Mucosa of gallbladder (tissue), 1 donor: ENCODE measurements around the gene RACK1. TPM values are rescaled to one million over a fixed set of nuclear protein-coding genes. Genes with fewer than 3 reads are reported as not detected.
"Not testable (repeated sequence)": the region's sequence is repeated elsewhere in the genome, so short reads cannot be mapped to it uniquely, and the experiment has no call there.

Source experiments
- DNase-seq: peaks from one replicate; pipeline ENCODE4 v3.0.0-alpha.2; 2020; ENCODE audit warnings: low spot score
- total RNA-seq: library from RNA; stranded (reverse); gene quantifications from one replicate; pipeline ENCODE4 v1.2.1, GENCODE V29; 2021
- donor health status: DM: no; HTN: no; CAD: no.

RACK1 gene
- 1,033 TPM for total RNA-seq

DNA sequence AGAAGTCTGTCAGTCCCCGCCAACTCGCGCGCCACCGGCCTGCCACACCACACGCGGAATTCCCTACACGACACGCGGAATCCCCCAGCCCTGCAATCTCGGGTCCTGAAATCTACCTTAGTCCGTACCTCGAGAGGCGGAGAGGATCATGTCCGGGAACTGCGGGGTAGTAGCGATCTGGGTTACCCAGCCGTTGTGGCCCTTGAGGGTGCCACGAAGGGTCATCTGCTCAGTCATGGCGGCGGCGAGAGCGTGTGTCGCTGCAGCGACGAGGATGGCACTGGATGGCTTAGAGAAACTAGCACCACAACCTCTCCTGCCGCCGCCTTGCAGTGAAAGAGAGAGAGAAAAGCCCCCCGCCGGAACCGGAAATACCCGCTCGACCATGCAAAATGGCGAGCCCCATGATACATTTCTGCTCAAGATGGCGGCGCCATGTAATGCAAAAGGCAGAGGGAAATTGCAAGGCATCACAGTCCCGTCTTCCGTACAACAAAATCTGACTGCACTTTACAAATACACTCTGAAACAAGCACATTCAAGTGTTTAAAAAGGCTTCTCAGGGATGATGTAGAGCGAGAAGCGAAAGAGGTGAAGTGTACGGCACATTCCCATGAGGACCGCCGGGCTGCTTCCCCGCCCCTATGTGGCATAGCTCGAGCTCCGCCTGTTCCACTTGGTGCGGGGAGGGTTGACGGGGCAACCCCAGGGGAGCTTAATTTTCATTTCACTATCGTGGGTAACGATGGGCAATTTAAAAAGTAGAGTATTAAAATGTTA lies at the start of gene RACK1:
Gene RACK1 (minus strand): TSS at position 343 of the 780 bp plus-strand sequence. CDS start 106 bp downstream, at position 237.
- DNase-seq = peak; percentile 90

DNA sequence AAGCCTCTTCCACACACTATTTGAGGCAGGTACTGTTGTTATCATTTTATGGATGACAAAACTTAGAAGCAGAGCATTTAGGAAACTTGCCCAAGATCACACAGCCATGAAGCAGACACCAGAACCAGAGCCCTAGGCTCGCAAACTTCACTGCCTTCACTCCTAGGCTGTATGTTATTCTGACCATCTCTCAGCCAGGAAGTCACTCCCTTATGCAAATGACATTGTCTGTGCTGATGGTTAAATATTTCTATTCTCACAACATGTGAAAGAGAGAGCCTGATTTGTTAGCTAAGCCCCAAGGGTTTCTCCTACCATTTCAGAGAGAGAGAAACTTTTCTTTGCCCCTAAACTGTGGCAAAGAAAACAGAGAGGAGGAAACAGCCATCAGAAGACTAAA lies 43.6 kb upstream of the RACK1 start:
- DNase-seq = not testable (repeated sequence)

DNA sequence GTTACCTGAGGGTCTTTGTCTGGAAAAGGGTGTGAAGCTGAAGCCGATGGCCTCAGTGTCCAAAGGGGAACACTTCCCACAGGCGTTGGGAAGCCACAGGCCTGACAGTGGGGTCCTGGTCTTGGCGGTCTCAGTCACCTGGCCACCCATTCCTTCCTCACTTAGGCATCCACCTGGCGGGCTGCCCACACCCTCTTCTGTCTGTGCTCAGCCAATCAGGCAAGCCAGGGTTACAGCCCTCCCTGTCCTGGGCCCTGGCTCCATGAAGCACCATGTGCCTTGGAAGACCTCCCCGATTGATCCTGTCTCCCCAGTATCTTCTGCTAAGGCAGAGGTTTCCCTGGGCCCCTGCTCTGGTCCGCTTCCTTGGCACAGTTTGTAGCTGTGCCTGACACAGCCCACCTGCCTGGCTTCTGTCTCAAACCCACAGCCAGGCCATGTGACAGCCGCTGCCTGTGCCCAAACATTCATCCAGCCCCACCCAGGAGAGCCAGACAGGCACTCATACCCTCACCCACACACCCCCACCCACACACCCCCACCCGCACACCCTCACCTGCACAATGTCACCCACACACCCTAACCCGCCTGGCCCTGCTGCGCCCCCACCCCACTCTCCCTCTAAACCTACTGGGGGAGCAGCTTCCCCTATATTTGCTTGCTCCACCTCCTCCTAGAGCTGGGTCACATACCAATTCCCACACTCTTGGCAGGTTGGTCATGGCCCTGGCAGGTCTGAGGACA lies 42.4 kb upstream of the RACK1 start:
- not testable (repeated sequence) for DNase-seq

DNA sequence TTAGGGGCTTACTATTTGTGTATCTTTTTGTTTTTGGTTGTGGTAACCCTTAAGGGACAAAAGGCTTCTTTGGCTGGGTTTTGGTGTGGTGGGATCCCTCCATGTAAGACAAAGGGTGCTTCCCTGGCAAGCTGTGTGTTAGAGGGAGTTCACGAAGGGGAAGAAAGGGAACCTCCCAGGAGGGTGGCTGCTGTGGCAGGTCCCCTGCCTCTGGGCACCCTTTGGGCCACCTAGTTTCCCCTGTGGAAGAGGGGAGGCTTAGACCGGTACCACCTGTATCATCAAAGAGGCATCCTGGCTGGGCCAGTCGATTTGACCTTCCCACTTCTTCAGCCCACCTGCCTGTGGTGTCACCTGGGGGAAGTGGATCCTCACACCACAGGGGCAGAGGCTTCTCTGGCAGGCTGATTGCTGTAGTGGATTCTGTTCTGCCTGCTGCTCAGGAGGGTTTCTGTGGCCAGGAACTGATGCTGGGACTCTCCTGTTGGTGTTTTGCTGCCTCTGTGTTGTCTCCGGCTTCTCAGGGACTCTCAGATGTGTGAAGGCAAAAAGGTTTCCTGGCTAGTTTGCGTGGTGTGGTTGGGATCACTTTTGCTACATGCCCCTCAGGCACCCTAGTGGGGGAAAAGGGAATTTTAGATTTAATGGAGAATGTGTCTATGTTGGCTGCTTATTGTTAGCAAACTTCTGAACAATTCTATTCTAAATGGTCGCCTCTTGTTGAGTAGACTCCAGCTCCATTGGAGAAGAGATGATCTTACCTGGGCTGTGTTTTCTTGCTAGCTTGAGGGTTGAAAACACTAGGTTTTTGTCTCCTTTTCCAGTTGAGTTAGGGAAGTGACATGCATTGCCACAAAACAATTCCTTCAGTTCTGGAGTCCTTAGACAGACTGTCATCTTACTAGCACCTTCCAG lies 40.4 kb upstream of the RACK1 start:
- DNase-seq = not testable (repeated sequence)

DNA sequence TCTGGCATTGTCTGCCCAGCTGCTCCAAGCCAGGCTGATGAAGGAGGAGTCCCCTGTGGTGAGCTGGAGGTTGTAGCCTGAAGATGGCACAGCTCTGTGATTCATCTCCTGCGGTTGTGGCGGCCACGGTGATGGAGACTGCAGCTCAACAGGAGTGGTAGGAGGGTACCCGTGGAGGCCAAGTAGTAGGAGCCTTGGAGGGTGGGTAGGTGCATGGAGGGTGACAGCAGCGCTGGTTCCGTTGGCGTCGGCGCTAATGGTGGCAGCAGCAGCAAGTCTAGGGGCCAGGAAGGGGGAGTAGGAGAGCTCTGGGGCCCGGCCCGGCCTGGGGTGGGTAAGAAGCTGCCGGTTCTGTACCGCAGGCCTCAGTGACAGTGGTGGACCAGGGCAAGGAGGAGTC lies 39.6 kb upstream of the RACK1 start:
- DNase-seq = no peak

DNA sequence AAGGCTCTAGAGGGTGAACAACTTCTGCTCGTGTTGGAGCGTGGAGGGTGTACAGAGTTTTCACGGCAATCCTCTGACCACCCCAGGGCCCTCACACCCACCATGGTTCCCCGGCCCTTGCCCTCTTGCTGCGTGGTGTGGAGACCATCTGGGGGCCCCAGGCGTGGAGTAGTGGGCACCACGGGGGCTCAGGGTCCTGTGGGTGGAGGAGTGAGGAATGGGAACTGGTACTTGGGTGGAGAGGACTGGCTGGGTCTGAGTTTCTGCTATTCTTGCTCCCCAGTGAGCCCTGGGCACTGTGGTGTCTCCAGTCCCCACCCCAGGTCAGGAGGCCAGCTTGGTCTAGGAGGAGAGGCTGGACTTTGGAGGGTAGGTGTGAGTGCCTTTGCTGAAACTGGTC lies 39.2 kb upstream of the RACK1 start:
- no peak for DNase-seq

DNA sequence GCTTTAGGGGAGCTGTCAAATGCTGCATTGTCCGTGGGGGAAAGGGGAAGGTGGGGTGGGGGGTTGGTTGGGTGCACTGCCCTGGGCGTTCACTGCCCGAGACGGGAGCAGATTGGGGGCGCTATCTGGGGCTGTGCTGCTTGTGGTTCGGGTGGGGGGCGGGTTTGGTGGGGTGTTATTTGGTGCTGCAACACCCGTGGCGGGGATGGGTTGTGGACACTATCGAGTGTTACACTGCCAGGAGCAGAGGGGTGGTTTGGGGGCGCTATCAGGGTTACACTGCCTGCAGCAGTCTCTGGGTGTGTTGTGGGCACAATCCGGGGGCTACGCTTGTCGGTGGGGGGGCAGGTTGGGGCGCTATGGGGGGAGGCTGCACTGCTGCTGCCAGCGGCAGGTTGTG lies 38.7 kb upstream of the RACK1 start:
- DNase-seq = not testable (repeated sequence)

DNA sequence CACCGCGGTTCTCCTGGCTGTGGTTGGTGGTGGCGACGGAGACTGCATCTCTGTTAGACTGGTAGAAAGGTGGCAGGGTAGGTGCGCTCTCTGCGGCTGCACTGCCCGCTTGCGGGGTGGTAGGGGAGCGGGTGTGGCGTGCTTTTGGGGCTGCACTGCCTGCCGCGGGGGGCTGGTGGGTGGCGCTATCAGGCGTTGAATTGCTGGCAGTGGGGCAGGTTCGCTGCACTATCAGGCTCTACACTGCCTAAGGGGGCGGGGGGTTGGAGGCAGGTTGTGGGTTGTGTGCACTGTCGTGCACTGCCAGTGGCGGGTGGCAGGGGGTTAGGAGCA lies 38.2 kb upstream of the RACK1 start:
- no peak for DNase-seq

DNA sequence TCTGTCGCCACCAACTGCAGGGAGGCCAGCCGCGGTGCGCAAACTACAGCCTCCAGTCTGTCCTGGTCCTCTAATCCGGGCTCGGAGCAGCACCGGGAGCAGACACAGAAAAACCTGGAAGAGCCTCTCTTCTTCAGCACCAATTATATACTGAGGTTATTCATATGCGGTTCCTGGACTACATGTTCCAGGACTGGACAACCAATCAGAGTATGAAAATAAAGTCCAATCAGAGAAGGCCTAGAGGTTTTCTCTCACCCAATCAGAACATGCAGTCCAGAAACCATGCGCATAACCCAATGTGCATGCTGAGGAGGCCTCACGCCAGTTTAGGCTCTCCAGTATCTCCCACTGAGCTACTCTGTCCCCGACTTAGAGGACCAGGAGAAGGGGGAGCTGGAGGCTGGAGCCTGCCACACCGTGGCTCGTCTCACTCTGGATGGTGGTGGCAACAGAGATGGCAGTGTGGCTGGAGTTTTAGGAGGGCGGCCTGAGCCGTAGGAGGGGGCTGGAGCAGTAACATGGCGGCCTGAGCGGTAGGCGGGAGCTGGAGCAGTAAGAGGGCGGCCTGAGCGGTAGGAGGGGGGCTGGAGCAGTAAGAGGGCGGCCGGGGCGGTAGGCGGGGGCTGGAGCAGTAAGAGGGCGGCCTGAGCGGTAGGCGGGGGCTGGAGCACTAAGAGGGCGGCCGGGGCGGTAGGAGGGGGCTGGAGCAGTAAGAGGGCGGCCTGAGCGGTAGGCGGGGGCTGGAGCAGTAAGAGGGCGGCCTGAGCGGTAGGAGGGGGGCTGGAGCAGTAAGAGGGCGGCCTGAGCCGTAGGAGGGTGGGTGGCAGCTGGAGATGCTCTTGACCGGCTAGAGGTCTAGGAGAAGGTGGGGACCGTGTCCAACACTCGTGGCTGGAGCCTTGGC lies 37.6 kb upstream of the RACK1 start:
- no peak for DNase-seq

DNA sequence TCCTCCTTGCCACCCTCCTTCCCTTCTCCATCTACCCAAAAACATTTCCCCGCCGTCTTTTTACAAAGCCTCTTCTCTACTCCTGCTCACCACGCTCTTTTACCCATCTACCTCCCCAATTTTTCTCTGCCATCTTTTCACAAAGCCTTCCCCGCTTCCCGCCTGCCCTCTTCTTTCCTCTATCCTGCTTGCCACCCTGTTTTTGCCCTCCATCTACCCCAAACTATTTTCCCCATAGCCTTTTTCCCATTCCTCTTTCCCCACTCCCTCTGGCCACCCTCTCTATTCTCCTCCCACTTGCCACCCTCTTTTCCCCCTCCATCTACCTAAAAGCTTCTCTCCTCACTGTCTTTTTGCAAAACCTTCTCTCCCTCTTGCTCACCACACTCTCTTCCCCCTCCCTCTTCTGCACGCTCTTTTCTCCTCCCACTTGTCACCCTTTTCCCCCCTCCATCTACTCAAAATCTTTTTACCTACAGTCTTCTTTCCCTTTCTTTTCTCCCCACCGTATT lies 36.6 kb upstream of the RACK1 start:
- DNase-seq = no peak

DNA sequence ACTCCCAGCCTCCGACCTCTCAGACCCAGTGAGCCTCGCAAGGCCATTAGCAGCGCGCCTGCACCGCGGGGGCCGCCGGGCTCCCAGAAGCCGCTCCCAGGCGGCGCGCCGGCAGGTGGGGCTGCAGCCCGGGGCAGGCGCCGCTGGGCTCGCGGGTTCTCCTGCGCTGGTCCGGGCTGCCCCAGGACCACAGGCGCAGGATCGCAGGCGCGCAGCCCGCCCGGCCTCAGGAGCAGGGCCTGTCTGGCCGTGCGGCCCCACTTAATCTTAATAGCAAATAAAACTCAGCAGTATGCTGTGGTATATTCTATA lies 29.7 kb upstream of the RACK1 start:
- not testable (repeated sequence) for DNase-seq

DNA sequence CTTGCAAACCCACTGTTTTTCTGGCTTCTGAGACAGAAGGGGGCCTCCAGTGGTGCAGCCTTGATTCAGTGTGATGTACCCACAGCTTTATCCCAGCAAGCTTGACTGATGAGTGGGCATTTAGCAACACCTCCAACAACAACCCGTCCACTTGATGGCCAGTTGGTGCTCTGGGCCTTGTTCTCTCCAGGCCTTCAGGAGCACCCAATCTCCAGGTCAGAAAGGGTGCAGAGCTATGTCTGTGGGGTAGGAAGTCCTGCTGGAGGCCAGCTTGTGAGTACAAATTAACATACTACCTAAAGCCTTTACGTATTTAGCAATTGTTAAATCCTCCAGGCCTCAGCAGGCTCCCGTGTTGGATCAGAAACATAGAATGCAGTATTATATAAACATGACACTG lies 27.4 kb upstream of the RACK1 start:
- no peak for DNase-seq

DNA sequence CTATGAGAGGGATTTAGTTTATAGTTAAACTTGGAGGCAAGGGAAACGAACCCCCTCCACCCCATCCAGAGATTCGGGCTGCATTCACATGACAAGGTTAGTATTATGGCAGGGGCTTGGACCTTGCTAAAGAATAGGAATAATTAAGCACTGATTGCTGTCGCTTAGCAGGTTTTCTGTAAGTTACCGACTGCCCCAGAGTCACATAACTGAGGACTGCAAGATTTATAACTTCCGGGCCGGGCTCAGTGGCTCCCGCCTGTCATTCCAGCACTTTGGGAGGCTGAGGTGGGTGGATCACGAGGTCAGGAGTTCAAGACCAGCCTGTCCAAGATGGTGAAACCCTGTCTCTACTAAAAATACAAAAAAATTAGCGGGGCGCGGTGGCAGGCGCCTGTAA lies 24.2 kb upstream of the RACK1 start:
- DNase-seq = not testable (repeated sequence)

DNA sequence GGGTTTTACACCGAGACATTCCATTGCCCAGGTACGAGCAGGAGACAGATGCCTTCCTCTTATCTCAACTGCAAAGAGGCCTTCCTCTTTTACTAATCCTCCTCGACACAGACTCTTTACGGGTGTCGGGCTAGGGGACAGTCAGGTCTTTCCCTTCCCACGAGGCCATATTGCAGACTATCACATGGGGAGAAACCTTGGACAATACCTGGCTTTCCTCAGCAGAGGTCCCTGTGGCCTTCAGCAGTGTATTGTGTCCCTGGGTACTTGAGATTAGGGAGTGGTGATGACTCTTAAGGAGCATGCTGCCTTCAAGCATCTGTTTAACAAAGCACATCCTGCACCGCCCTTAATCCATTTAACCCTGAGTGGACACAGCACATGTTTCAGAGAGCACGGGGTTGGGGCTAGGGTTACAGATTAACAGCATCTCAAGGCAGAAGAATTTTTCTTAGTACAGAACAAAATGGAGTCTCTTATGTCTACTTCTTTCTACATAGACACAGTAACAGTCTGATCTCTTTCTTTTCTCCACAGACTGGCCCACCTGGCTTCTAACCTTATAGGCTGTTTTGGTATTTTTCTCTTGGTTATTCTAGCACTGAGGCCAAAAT lies 23.7 kb upstream of the RACK1 start:
- not testable (repeated sequence) for DNase-seq

DNA sequence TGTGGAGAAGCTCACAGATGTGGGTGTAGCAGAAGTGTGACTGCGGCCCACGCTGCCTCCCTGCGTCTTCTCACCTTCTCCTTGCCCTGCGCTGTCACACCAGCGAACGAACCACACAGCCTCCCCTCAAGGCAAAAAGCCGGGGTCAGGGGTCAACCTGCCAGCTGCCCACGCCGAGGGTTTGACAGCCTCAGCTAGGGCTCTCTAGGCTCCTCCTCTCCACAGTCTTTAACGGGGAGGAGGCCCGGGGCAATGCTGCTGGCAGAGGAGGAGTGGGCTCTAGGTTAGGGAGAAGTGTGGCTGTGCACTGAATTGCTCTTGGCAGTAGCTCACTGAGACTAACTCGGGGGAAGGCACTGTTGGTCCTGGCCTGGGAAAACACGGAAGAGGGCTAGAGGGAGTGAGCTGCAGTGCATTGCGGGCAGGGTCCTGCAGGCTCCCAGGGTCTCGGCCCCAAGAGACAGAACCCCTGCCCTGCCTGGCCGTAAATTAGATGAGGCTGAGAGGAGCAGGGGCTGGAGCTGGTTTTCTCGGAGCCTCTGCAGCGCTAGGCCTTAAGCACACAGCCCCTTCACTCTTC lies 21.5 kb upstream of the RACK1 start:
- no peak for DNase-seq

DNA sequence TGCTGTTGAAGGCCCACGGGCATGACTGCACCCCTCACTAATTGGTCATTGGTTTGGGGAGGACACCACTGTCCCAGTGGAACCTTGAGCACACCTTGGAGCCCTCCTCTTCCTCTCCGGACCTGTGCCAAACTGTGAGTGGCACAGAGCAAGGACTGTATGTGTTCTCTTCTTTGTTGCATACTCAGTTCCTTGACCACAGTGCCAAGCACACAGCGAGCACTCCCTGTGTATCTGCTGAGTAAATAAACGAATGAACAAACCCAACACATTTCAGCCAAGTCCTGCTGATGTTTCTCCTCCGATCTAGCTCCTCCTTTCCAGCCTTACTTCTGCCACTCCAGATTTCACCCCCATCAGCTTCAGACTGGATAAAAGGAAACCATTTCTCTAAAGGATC lies 19.9 kb upstream of the RACK1 start:
- DNase-seq = no peak

DNA sequence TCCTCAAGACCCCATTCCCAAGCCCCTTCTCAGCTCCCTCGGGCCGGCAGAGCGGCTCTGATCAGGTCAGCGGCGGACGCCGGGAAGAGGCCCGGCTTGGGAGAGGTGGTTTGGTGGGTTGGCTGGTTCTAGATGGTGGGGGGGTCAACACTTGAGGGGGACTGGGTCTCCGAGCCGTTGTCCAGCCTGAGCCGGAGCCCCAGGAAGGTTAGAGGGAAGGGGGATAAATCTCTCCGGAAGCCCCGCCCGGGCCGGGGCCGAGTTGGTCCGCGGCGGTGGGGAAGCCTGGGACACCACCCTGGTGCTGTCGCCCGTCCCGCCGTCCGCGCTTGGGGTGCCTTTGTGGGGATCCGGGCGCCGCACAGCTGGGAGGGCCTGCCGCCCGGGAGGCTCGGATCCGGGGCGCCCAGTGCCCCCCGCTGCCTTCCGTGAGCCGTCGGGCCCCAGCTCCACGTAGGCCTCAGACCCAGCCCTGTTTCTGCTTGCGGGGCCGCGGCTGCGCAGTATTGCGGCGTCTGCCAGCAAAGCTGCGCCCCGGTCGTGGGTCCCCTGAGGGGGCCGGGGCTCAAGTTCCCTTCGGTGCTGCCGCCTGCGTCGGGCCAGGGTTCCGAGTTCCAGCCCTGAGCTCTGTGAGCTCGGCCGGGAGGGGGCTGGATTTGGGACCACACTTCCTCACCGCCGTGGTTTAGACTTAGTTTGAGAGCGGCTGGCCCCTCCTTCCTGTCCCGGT lies 17.8 kb upstream of the RACK1 start:
- peak; percentile 63 for DNase-seq

DNA sequence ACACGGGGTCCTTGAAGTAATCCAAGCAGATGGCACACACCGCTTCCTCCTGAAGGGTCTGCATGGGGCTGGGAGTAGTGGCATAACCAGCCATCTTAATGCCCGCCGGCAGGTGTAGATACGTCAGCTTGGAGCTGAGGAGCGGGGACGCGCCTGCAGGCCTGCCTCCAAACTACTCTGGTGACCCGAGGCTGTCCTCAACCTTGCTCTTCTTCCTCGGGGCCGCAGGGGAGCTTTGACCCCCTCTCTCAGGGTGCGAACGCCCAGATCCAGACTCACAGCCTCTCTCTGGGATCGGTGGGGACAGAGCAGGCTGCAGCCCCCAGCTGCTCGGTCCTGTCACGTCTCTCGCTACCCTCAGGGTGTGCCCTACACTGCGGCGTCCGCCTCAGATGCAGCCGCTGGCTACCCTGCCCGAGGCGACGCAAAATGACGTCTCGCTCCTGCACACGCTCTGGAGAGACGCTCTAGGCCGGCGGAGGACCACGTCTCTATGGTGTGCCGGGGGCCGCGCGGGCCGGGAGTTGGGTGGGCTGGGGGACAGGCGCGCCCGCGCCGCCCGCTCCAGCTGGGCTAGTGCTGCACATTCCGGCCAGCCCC lies 17.1 kb upstream of the RACK1 start, which contains the start of gene TRIM52:
Gene TRIM52 (minus strand): TSS at position 424 of the 600 bp plus-strand sequence. CDS start 330 bp downstream, at position 94.
- peak; percentile 91 for DNase-seq
